ENCODE data around the gene TRPT1. TPM values are rescaled to one million over a fixed set of nuclear protein-coding genes. Genes with fewer than 3 reads are reported as not detected.

The TRPT1 gene
- total RNA-seq, 1 donor, result 5.2 TPM

GRCh38 chr11:64262271-64263002, 36.5 kb upstream of the TRPT1 start:
- H3K9me3 ChIP-seq (ENCODE audit: low read depth, low read length), result no peaks in the 10 kb centered on the region
- H3K4me1 ChIP-seq (ENCODE audit: insufficient read depth, low read length), result peaks cover under 1% of the 10 kb centered on the region
- no peaks in the 10 kb centered on the region for H3K27me3 ChIP-seq (ENCODE audit: insufficient read depth, low read length)
- H3K4me3 ChIP-seq (ENCODE audit: low read length), result no peak overlapping the region

GRCh38 chr11:64261556-64262080, 35.6 kb upstream of the TRPT1 start:
- no peaks in the 10 kb centered on the region for H3K4me1 ChIP-seq (ENCODE audit: insufficient read depth, low read length)
- no peaks in the 10 kb centered on the region for H3K9me3 ChIP-seq (ENCODE audit: low read depth, low read length)
- H3K27me3 ChIP-seq (ENCODE audit: insufficient read depth, low read length), result no peaks in the 10 kb centered on the region
- H3K4me3 ChIP-seq (ENCODE audit: low read length), result no peak overlapping the region

GRCh38 chr11:64260147-64260708, 34.2 kb upstream of the TRPT1 start:
- Histone ChIP-seq H3K4me3 (ENCODE audit: low read length) (no peak overlapping the region), H3K4me1 (ENCODE audit: insufficient read depth, low read length) (no peaks in the 10 kb centered on the region), H3K27me3 (ENCODE audit: insufficient read depth, low read length) (no peaks in the 10 kb centered on the region), H3K9me3 (ENCODE audit: low read depth, low read length) (no peaks in the 10 kb centered on the region)

- Histone ChIP-seq H3K9me3 (ENCODE audit: low read depth, low read length) (no peaks in the 10 kb centered on the region), H3K27me3 (ENCODE audit: insufficient read depth, low read length) (no peaks in the 10 kb centered on the region), H3K4me1 (ENCODE audit: insufficient read depth, low read length) (no peaks in the 10 kb centered on the region), H3K4me3 (ENCODE audit: low read length) (no peak overlapping the region)
Measured at GRCh38 chr11:64259533-64260067, 33.6 kb upstream of the TRPT1 start.

GRCh38 chr11:64258946-64259532, 33.1 kb upstream of the TRPT1 start:
- Histone ChIP-seq H3K9me3 (ENCODE audit: low read depth, low read length) (no peaks in the 10 kb centered on the region), H3K4me3 (ENCODE audit: low read length) (no peak overlapping the region), H3K27me3 (ENCODE audit: insufficient read depth, low read length) (no peaks in the 10 kb centered on the region), H3K4me1 (ENCODE audit: insufficient read depth, low read length) (no peaks in the 10 kb centered on the region)

- Histone ChIP-seq H3K4me1 (ENCODE audit: insufficient read depth, low read length) (no peaks in the 10 kb centered on the region), H3K27me3 (ENCODE audit: insufficient read depth, low read length) (no peaks in the 10 kb centered on the region), H3K4me3 (ENCODE audit: low read length) (no peak overlapping the region), H3K9me3 (ENCODE audit: low read depth, low read length) (no peaks in the 10 kb centered on the region)
Measured at GRCh38 chr11:64258356-64258755, 32.4 kb upstream of the TRPT1 start.

- H3K4me1 ChIP-seq (ENCODE audit: insufficient read depth, low read length), result peaks cover 16% of the 10 kb centered on the region
- no peaks in the 10 kb centered on the region for H3K27me3 ChIP-seq (ENCODE audit: insufficient read depth, low read length)
- no peak overlapping the region for H3K4me3 ChIP-seq (ENCODE audit: low read length)
- no peaks in the 10 kb centered on the region for H3K9me3 ChIP-seq (ENCODE audit: low read depth, low read length)
Measured at GRCh38 chr11:64256300-64256699, 30.3 kb upstream of the TRPT1 start.

GRCh38 chr11:64255135-64256128, 29.4 kb upstream of the TRPT1 start:
- H3K4me1 ChIP-seq (ENCODE audit: insufficient read depth, low read length), result peaks cover 23% of the 10 kb centered on the region
- no peak overlapping the region for H3K4me3 ChIP-seq (ENCODE audit: low read length)
- no peaks in the 10 kb centered on the region for H3K27me3 ChIP-seq (ENCODE audit: insufficient read depth, low read length)
- H3K9me3 ChIP-seq (ENCODE audit: low read depth, low read length), result no peaks in the 10 kb centered on the region

- Histone ChIP-seq H3K4me3 (ENCODE audit: low read length) (no peak overlapping the region), H3K27me3 (ENCODE audit: insufficient read depth, low read length) (no peaks in the 10 kb centered on the region), H3K9me3 (ENCODE audit: low read depth, low read length) (no peaks in the 10 kb centered on the region), H3K4me1 (ENCODE audit: insufficient read depth, low read length) (peaks cover 23% of the 10 kb centered on the region)
Measured at GRCh38 chr11:64254326-64254725, 28.3 kb upstream of the TRPT1 start.

GRCh38 chr11:64253481-64253880, 27.5 kb upstream of the TRPT1 start:
- Histone ChIP-seq H3K4me1 (ENCODE audit: insufficient read depth, low read length) (peaks cover 23% of the 10 kb centered on the region), H3K4me3 (ENCODE audit: low read length) (no peak overlapping the region), H3K9me3 (ENCODE audit: low read depth, low read length) (no peaks in the 10 kb centered on the region), H3K27me3 (ENCODE audit: insufficient read depth, low read length) (no peaks in the 10 kb centered on the region)

GRCh38 chr11:64253043-64253442, 27.1 kb upstream of the TRPT1 start:
- Histone ChIP-seq H3K4me3 (ENCODE audit: low read length) (no peak overlapping the region), H3K4me1 (ENCODE audit: insufficient read depth, low read length) (peaks cover 23% of the 10 kb centered on the region), H3K9me3 (ENCODE audit: low read depth, low read length) (no peaks in the 10 kb centered on the region), H3K27me3 (ENCODE audit: insufficient read depth, low read length) (no peaks in the 10 kb centered on the region)

GRCh38 chr11:64252003-64252872, 26.3 kb upstream of the TRPT1 start:
- Histone ChIP-seq H3K4me3 (ENCODE audit: low read length) (peak overlapping the region; percentile 57), H3K27me3 (ENCODE audit: insufficient read depth, low read length) (no peaks in the 10 kb centered on the region)

GRCh38 chr11:64251753-64252002, 25.7 kb upstream of the TRPT1 start:
- Histone ChIP-seq H3K4me3 (ENCODE audit: low read length) (peak overlapping the region; percentile 57), H3K9me3 (ENCODE audit: low read depth, low read length) (no peaks in the 10 kb centered on the region), H3K27me3 (ENCODE audit: insufficient read depth, low read length) (no peaks in the 10 kb centered on the region), H3K4me1 (ENCODE audit: insufficient read depth, low read length) (peaks cover 30% of the 10 kb centered on the region)

More at GRCh38 chr11:64252003-64252872, 26.3 kb upstream of the TRPT1 start:
- Histone ChIP-seq H3K9me3 (ENCODE audit: low read depth, low read length) (no peaks in the 10 kb centered on the region), H3K4me1 (ENCODE audit: insufficient read depth, low read length) (peaks cover 27% of the 10 kb centered on the region)

All from mononuclear cell (primary cell).